Left lung (tissue), 10 donors: Measurements from ENCODE around the gene DLX6. TPM values are rescaled to one million over a fixed set of nuclear protein-coding genes. Genes with fewer than 3 reads are reported as not detected.

ENCODE experiments used
- ATAC-seq: fragments of 200-7000 bp; cut with Tn5 transposase; one replicate; pipeline ENCODE4 v1.9.1; 2020; ENCODE audit warnings: moderate library complexity
- DNase-seq, 4 donors: peaks; one replicate each; pipeline ENCODE4 v3.0.0-alpha.2; 2013 to 2020
- H3K27ac ChIP-seq, 2 donors: fragments of 200-600 bp; sonication (generic) in 1 of 2; one replicate each; pipeline versions ENCODE4 v1.5.0 to v1.8.0; 2020 to 2021
- H3K27me3 ChIP-seq, 2 donors: fragments of 200-600 bp; sonication (generic) in 1 of 2; one replicate each; pipeline versions ENCODE4 v1.5.0 to v1.8.0; 2020 to 2021
- H3K36me3 ChIP-seq, 2 donors: fragments of 200-600 bp; sonication (generic) in 1 of 2; one replicate each; pipeline versions ENCODE4 v1.5.0 to v1.8.0; 2020 to 2021
- H3K4me1 ChIP-seq, 2 donors: fragments of 200-600 bp; one replicate each; pipeline ENCODE4 v1.8.0; 2021
- H3K4me3 ChIP-seq, 2 donors: fragments of 200-600 bp; sonication (generic) in 1 of 2; one replicate each; pipeline versions ENCODE4 v1.5.0 to v1.8.0; 2020 to 2021; ENCODE audit warnings: mild to moderate bottlenecking in 1 of 2
- H3K9me3 ChIP-seq, 2 donors: fragments of 200-600 bp; sonication (generic) in 1 of 2; one replicate each; pipeline versions ENCODE4 v1.5.0 to v1.8.0; 2020 to 2021
- intact Hi-C, 2 donors: fragments of 100-400 bp; cut with DNase I; formaldehyde crosslinking; loops; one replicate each; pipeline versions ENCODE4 v1.11.2 to v1.14.2; 2022
- polyA plus RNA-seq, 6 donors: library from polyadenylated mRNA; unstranded; fragments of 120-200 nt; gene quantifications; one replicate each; pipeline ENCODE4 v1.2.1, GENCODE V29; 2013; ENCODE audit not compliant: insufficient read length in 6 of 6
- total RNA-seq, 2 donors: library from RNA; stranded (reverse); fragmentation: NEBNext Ultra II Directional; extraction: Animal tissue kit (Norgen Biotek cat#: 25700); gene quantifications; one replicate each; pipeline ENCODE4 v1.2.1, GENCODE V29; 2021
- TF ChIP-seq, protein P1 (sequence below), 2 donors: fragments of 200-600 bp; sonication (generic) in 1 of 2; IDR thresholded peaks; one replicate each; pipeline versions ENCODE4 v1.5.0 to v1.8.0; 2021; ENCODE audit warnings: antibody characterized with exemption in 2 of 2
- donor health status: DM: no; HTN: yes; CAD: no.
- donor health status: DM: no; HTN: no; CAD: no.

DLX6 gene
- total and polyA plus RNA-seq, 8 donors: 0.14 TPM; not detected in 7

DNA sequence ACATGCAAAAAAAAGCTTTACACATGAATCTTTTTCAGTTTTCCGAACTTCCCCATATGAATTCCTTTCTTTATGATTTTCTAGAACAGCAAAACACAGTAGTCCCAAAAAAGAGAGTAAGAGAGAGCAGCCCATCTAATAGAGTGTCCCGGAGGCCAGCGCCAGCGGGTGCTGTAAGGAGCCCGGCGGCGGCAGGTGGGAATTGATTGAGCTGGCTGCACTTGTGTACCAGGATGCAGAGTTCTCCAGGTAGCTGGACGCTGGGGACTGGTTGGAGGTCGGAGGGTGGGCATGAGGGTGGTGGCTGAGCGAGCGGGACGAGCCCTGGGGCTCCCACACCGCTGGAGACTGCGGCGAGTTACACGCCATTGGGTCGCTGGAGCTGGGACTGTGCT lies 15.2 kb downstream of the DLX6 start:
- intact Hi-C loops: loop anchor here in 1 of 2 donors (5.0 to 10.0 kb wide), 2 partner anchors 608 to 1106 kb away; no protein-coding TSS in a partner anchor
- H3K27ac ChIP-seq: no peak overlapping the region
- no peak overlapping the region for H3K4me3 ChIP-seq
- peaks cover 94 to 100% of the 10 kb centered on the region in 2 donors for H3K27me3 ChIP-seq
- no peaks in the 10 kb centered on the region for H3K36me3 ChIP-seq
- TF ChIP-seq, protein P1, sequence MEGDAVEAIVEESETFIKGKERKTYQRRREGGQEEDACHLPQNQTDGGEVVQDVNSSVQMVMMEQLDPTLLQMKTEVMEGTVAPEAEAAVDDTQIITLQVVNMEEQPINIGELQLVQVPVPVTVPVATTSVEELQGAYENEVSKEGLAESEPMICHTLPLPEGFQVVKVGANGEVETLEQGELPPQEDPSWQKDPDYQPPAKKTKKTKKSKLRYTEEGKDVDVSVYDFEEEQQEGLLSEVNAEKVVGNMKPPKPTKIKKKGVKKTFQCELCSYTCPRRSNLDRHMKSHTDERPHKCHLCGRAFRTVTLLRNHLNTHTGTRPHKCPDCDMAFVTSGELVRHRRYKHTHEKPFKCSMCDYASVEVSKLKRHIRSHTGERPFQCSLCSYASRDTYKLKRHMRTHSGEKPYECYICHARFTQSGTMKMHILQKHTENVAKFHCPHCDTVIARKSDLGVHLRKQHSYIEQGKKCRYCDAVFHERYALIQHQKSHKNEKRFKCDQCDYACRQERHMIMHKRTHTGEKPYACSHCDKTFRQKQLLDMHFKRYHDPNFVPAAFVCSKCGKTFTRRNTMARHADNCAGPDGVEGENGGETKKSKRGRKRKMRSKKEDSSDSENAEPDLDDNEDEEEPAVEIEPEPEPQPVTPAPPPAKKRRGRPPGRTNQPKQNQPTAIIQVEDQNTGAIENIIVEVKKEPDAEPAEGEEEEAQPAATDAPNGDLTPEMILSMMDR (IDR thresholded peaks at IDR 0.05): no peak
- DNase-seq (peak in 1 of 4 donors; percentile 50), ATAC-seq (no peak)
- peaks cover 0 to 10% of the 10 kb centered on the region in 2 donors for H3K4me1 ChIP-seq
- H3K9me3 ChIP-seq: no peaks in the 10 kb centered on the region

GRCh38 chr7:97020996-97021746 lies 15.8 kb downstream of the DLX6 start:
- TF ChIP-seq, protein P1 (IDR thresholded peaks at IDR 0.05): no peak
- DNase-seq (peak in 1 of 4 donors; percentile 74), ATAC-seq (no peak)
- Histone ChIP-seq H3K4me1 (peaks cover 0 to 10% of the 10 kb centered on the region in 2 donors), H3K27me3 (peaks cover 97 to 100% of the 10 kb centered on the region in 2 donors), H3K9me3 (no peaks in the 10 kb centered on the region), H3K4me3 (no peak overlapping the region), H3K27ac (no peak overlapping the region), H3K36me3 (no peaks in the 10 kb centered on the region)
- intact Hi-C loops: loop anchor here in 1 of 2 donors (5.0 to 10.0 kb wide), 2 partner anchors 609 to 1106 kb away; no protein-coding TSS in a partner anchor

GRCh38 chr7:97021747-97022490 lies 16.6 kb downstream of the DLX6 start:
- Histone ChIP-seq H3K9me3 (no peaks in the 10 kb centered on the region), H3K4me1 (peaks cover 4 to 16% of the 10 kb centered on the region in 2 donors), H3K36me3 (no peaks in the 10 kb centered on the region), H3K27ac (no peak overlapping the region), H3K4me3 (no peak overlapping the region), H3K27me3 (peaks cover 97 to 100% of the 10 kb centered on the region in 2 donors)
- no peak for ATAC-seq
- intact Hi-C loops: loop anchor here in 1 of 2 donors (5.0 to 10.0 kb wide), 2 partner anchors 610 to 1107 kb away; no protein-coding TSS in a partner anchor
- TF ChIP-seq, protein P1 (IDR thresholded peaks at IDR 0.05): no peak
- DNase-seq: peak in 1 of 4 donors; percentile 73

DNA sequence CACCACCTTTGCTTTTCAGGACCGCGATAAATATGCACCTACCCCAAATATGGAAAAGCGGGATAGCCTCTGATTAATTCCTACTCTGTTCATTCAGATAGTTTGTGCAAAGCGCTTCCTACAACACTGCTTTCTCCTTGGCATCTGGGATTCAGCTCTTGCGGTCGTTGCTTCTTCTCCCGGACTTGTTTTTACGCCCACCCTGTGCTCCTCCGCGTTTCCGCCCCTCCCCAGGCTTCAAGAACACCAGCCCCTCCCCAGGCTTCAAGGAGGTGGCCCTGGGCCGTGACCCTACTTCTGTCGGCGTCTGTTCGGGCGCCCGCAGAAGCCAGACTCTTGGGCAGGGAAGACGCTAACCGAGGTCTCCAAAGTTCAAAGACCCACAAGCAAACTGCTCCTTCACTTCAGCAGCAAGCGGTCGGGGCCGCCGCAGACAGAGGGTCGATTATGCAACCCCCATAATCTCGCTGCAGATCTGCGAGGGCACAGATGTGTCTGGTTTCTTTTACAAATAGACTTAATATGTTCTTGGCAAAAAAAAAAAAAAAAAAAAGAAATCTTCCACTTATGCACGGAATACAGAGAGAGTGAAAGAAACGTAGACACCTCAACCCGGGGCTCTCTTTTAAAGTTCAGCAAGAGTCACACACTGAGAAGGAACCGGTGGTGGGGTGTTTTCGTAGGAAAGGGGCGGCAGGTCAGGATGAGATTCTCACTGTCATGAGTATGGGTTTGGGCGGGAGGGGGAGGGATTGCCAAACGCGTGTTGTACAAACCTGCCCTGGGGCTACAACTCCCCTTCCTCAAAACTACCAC lies 17.3 kb downstream of the DLX6 start:
- no peak for ATAC-seq
- TF ChIP-seq, protein P1 (IDR thresholded peaks at IDR 0.05): no peak
- Histone ChIP-seq H3K9me3 (no peaks in the 10 kb centered on the region), H3K36me3 (no peaks in the 10 kb centered on the region), H3K4me3 (no peak overlapping the region), H3K27ac (no peak overlapping the region), H3K4me1 (peaks cover 11 to 24% of the 10 kb centered on the region in 2 donors), H3K27me3 (peaks cover 95 to 100% of the 10 kb centered on the region in 2 donors)
- peak in 1 of 4 donors; percentile 55 for DNase-seq
- intact Hi-C loops: loop anchor here in 1 of 2 donors (5.0 to 10.0 kb wide), 2 partner anchors 610 to 1108 kb away; no protein-coding TSS in a partner anchor
